ENCODE results near the gene ARL13B.

DNA sequence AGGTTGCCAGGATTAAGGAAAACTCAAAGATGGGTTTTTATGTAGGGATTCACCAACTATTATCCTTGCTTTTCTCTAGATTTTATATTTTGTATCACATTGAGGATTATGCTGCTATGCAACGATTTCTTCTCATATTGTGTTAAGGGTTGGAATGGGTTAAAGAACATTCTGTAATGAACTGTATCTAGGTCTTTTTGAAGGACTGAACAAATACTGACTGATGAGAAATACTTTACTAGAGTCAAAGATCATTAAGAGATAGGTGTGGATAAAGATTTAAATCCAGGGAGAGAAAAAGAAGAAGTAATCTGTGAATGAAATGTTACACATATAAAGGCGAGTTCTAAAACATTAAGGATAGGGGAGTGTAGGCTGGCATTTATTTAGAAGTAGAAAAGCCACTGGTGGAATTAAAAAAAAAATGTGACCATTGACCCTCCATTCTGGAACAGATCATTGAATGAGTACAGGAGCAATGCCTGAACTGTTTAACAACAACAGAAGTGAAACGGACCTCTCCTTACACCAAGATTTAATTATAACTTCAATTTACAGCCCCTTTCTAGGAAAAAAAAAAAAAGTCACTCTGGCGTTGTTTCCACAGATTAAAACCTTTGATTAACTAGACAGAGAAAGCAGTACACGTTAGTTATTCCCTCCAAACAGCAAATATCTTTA is 45.4 kb upstream of the ARL13B start:
- TF ChIP-seq, protein P1, sequence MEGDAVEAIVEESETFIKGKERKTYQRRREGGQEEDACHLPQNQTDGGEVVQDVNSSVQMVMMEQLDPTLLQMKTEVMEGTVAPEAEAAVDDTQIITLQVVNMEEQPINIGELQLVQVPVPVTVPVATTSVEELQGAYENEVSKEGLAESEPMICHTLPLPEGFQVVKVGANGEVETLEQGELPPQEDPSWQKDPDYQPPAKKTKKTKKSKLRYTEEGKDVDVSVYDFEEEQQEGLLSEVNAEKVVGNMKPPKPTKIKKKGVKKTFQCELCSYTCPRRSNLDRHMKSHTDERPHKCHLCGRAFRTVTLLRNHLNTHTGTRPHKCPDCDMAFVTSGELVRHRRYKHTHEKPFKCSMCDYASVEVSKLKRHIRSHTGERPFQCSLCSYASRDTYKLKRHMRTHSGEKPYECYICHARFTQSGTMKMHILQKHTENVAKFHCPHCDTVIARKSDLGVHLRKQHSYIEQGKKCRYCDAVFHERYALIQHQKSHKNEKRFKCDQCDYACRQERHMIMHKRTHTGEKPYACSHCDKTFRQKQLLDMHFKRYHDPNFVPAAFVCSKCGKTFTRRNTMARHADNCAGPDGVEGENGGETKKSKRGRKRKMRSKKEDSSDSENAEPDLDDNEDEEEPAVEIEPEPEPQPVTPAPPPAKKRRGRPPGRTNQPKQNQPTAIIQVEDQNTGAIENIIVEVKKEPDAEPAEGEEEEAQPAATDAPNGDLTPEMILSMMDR (IDR thresholded peaks at IDR 0.05; ENCODE audit: low read depth, low read length, poor library complexity, severe bottlenecking) = no peak
- TF ChIP-seq EZH2phosphoT487 (IDR thresholded peaks at IDR 0.05; ENCODE audit: borderline replicate concordance, low read length) = no peak

Data from DOHH2 (cell line).